GM18499 (cell line): ENCODE measurements around the gene NOP56.

Experiments used
- ATAC-seq: cut with Tn5 transposase; IDR thresholded peaks from one replicate; pipeline ENCODE4 v1.9.1; 2021; ENCODE audit warnings: moderate number of reproducible peaks; ENCODE audit not compliant: insufficient read depth, unreplicated experiment

The NOP56 gene, protein sequence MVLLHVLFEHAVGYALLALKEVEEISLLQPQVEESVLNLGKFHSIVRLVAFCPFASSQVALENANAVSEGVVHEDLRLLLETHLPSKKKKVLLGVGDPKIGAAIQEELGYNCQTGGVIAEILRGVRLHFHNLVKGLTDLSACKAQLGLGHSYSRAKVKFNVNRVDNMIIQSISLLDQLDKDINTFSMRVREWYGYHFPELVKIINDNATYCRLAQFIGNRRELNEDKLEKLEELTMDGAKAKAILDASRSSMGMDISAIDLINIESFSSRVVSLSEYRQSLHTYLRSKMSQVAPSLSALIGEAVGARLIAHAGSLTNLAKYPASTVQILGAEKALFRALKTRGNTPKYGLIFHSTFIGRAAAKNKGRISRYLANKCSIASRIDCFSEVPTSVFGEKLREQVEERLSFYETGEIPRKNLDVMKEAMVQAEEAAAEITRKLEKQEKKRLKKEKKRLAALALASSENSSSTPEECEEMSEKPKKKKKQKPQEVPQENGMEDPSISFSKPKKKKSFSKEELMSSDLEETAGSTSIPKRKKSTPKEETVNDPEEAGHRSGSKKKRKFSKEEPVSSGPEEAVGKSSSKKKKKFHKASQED

GRCh38 chr20:2651772-2652723 lies at the start of gene NOP56:
TSS of gene NOP56 (plus strand) at chr20:2652632. CDS start at chr20:2652661, 29 bp downstream.
- ATAC-seq, result no peak

DNA sequence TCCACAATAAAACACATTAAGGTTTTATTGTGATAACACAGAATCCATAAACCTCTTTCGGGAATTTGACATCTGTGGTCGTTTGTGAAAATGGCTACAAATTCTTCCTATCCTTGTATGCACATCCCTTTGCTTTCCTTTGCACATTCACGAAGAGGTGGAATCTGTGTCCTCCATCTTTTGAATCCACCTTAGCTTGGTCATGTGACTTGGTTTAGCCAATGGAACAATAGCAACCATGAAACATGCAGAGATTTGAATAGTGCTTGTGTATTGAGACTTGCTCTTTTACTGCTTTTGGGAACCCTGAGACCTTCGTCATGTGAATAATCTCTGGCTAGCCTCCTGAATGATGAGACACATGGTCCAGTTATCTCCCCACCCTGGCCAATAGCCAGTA lies 49.7 kb upstream of the NOP56 start:
- no peak for ATAC-seq

DNA sequence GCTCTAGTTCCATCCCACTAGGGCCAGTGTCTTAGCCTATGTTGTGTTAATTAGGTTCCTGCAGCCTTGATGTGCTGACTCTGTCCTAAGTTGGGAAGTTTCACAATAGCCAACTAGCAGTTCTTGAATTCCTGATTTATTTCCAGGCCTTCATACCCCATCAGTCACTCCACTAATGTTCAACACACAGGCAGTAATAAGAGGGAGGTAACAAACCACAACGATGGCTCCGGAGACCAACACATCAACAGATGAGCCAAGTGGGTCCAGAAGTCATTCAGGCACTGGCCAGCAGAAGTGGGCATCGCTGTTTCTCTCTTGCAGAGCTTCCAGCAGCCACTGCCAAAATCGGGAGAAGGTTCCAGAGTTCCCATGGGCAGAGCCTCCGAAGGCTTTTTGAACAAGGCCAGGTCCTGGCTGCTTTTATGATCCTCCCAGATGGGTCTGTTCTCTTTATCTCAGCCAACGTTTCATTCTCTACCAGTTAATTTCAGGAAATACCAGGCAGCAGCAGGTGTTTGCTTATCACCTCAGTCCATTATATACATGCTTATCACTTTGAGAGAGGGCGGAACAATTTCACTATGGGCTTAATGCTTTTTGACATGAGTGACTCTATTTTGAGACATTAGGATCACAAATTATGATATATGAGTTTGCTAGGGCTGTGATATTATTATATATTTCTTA lies 48.5 kb upstream of the NOP56 start:
- no peak for ATAC-seq

GRCh38 chr20:2604506-2604835 lies 48.0 kb upstream of the NOP56 start:
- no peak for ATAC-seq

DNA sequence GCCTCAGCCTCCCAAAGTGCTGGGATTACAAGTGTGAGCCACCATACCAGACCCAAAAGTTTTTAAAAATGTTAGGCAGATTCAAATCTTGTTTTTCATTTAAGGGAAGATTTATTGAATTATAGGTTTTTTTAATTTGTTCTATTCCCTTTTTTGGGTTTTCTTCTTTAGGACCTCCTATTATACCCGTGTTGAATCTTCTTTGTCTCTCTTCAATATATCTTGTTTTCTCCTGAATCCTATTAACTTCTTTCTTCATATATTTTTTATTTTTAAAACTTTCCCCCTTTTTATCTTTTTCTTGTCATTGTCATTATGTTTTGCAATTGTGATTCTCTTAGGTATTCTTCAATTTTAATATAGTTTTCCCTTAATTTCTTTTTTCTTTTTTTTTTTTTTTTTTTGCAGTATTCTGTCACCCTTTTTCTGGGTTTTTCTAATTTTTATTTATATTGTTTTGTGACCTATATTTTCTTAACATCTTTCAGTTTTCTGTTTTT lies 45.9 kb upstream of the NOP56 start:
- ATAC-seq, result no peak

DNA sequence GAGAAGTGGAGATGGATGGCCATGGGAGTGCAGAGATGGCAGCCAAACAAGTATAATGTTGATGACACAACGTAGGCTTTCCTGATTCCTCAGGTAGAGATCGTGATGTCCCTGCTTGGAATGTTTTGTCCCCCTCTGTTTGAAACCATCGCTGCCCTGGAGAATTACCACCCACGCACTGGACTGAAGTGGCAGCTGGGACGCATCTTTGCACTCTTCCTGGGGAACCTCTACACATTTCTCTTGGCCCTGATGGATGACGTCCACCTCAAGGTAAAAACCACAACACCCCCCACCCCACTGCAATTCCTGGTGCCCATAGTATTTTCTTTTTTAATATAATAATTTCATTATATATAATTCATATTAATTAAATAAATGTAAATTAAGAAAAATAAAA lies 42.1 kb upstream of the NOP56 start:
- ATAC-seq, result no peak

DNA sequence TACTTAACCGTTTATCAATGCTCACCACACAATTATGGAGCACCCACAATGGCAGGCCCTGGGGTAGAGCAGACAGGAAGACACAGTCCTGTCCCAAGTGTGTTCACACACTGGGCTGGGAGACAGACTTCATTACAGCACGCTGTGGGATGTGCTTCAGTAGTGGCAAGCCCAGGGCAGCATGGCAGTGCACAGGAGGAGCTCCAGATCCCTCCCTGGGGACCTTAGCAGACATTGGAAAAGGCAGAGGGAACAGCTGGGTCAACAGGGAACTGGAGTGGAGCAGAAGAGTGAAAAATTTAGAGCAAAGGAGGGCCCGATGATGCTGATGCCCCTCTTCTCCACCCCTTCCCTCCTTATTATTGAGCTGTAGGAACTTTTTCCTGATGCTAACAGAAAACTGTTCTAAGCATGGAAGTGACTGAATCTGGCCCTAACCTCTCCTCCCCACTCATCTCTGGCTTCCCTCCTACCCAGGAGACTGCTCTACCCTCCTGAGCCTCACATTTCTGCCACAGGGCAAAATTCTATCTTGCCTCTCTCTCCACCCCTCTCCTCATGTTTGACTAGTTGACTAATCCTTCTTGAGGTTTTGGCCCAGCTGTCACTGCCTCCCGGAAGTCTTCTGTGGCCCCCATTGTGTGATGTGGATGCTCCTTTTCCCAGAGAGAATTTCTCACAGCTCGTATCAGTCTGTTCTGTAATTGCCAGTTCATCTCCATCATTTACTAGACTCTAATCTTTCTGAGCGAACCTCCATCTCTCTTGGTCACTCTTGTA lies 41.3 kb upstream of the NOP56 start:
- no peak for ATAC-seq

GRCh38 chr20:2612073-2612472 lies 40.4 kb upstream of the NOP56 start:
- ATAC-seq, result no peak

- ATAC-seq, result no peak
Observed at GRCh38 chr20:2616634-2617033, 35.8 kb upstream of the NOP56 start.

DNA sequence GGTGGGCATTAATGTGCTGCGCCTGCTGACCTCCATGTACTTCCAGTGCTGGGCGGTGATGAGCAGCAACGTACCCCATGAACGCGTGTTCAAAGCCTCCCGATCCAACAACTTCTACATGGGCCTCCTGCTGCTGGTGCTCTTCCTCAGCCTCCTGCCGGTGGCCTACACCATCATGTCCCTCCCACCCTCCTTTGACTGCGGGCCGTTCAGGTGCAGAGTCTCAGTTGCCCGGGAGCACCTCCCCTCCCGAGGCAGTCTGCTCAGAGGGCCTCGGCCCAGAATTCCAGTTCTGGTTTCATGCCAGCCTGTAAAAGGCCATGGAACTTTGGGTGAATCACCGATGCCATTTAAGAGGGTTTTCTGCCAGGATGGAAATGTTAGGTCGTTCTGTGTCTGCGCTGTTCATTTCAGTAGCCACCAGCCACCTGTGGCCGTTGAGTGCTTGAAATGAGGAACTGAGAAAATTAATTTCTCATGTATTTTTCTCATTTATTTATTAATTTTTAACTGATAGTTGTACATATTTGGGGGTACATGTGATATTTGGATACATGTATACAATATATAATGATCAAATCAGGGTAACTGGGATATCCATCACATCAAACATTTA lies 35.2 kb upstream of the NOP56 start:
- no peak for ATAC-seq

- ATAC-seq, result no peak
Observed at GRCh38 chr20:2618815-2619214, 33.6 kb upstream of the NOP56 start.

GRCh38 chr20:2619337-2619736 lies 33.1 kb upstream of the NOP56 start:
- ATAC-seq, result no peak

GRCh38 chr20:2619961-2620595 lies 32.4 kb upstream of the NOP56 start:
- no peak for ATAC-seq

GRCh38 chr20:2624190-2624589 lies 28.2 kb upstream of the NOP56 start:
- ATAC-seq, result no peak

DNA sequence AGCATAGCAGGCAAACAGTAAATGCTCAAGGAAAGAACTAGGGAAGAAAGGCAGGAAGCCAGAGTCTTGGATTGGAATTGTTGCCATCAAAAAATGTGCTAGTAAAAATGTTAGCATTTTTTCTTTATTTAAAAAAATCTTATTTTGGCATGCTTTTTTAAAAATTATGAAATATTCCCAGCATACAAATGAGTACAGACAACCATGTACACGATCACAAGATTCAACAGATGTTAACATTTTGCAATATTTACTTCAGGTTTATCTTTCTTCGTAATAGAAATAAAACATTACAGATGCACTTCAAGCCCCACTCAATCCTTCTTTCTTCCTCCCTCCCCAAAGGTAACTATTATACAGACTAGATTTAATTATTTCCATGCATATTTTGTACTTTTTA lies 27.4 kb upstream of the NOP56 start:
- no peak for ATAC-seq

GRCh38 chr20:2626853-2627541 lies 25.4 kb upstream of the NOP56 start:
- ATAC-seq, result no peak

DNA sequence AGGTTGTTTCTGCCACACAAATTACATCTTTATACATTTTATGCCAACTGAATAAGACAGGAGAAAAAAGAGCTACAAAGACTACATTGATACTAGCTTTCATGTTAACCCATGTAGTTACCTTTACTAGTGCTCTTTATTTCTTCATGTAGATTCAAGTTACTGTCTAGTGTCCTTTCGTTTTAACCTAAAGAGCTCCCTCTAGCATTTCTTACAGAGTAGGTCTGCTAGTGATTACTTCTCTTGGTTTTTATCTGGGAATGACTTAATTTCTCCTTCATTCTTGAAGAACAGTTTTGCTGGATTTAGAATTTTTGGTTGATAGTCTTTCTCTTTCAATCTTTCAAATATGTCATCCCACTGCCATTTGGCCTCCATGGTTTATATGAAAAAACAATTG lies 21.2 kb upstream of the NOP56 start:
- ATAC-seq, result no peak

DNA sequence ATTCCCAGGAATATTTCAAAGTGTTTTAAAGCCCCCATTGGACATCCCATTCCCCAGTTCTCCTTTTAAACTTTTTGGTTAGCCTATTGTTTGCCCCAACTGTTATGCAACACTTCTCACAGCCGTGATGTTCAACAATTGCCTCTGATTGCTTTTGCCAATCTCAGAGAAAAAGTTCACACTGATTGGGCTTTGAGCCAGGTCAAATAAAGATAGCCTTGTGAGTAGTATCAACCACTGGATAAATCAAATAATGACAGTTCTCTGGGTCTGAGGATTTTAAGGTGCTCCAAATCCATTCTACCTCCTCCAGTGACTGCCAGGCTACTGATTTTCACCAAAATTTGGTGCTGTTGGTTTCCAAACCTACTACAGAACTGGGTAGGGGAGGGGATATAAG lies 19.1 kb upstream of the NOP56 start:
- no peak for ATAC-seq
